ENCODE measurements around the gene ABCC10.

DNA sequence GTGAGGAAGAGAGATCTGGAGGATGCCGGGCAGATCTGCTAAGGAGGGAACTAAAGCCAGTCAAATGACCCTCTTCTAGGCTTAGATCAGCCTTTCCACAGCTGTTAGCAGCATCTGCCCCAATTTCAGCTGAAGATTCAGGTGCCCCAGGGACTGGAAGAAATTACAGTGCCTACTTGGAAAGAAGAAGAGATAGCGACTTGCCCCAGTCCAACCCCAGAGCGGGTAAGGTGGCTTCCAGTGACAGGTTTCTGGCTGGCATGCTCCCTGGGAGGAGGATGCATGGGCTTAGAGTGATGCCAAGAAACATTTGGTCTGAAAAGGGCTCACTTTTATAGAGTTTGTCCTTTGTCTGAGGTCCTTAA lies 50.6 kb downstream of the ABCC10 start:
- TF ChIP-seq CTCF (IDR thresholded peaks at IDR 0.05; ENCODE audit: low read depth, low read length, poor library complexity, severe bottlenecking): no peak
- TF ChIP-seq EZH2phosphoT487 (IDR thresholded peaks at IDR 0.05; ENCODE audit: borderline replicate concordance, low read length): no peak

All from DOHH2 (cell line).